Stimulated activated CD4-positive, alpha-beta T cell treated with anti-CD3 and anti-CD28 coated beads, Interleukin-1b, Interleukin-23, amount 100 ng/mL, for 24 hours (primary cell): ENCODE data around the gene WIPF1.
A peak's percentile ranks its signal among the peaks of the same experiment; 100 is the strongest.

Source experiments
- DNase-seq, 4 experiments: peaks; one replicate each; pipeline ENCODE4 v3.0.0-alpha.2; 2020; ENCODE audit warnings: low read depth in 4 of 4, low spot score in 1 of 4

WIPF1 gene

GRCh38 chr2:174597009-174597344 is 627 bp downstream of the WIPF1 start:
- DNase-seq = no peak

GRCh38 chr2:174595891-174596397 is 1.7 kb downstream of the WIPF1 start:
- no peak for DNase-seq

GRCh38 chr2:174595116-174595809 is 2.3 kb downstream of the WIPF1 start:
- DNase-seq = no peak

GRCh38 chr2:174594456-174594855 is 3.1 kb downstream of the WIPF1 start:
- no peak for DNase-seq

- peak in 2 of 4 experiments; percentile 43 to 48 for DNase-seq
Measured at GRCh38 chr2:174593574-174594203, 3.9 kb downstream of the WIPF1 start.

GRCh38 chr2:174593041-174593440 is 4.6 kb downstream of the WIPF1 start:
- DNase-seq = no peak

- no peak for DNase-seq
Measured at GRCh38 chr2:174591740-174592139, 5.9 kb downstream of the WIPF1 start.

GRCh38 chr2:174590928-174591648 is 6.5 kb downstream of the WIPF1 start:
- DNase-seq = no peak

- DNase-seq = no peak
Measured at GRCh38 chr2:174590346-174590745, 7.3 kb downstream of the WIPF1 start.

- DNase-seq = no peak
Measured at GRCh38 chr2:174589334-174589733, 8.3 kb downstream of the WIPF1 start.

- DNase-seq = no peak
Measured at GRCh38 chr2:174588463-174588862, 9.1 kb downstream of the WIPF1 start.

- no peak for DNase-seq
Measured at GRCh38 chr2:174587579-174587978, 10.0 kb downstream of the WIPF1 start.

- DNase-seq = no peak
Measured at GRCh38 chr2:174586418-174587295, 10.9 kb downstream of the WIPF1 start.

GRCh38 chr2:174585657-174586252 is 11.8 kb downstream of the WIPF1 start:
- DNase-seq = no peak

GRCh38 chr2:174585146-174585545 is 12.5 kb downstream of the WIPF1 start:
- DNase-seq = no peak

- DNase-seq = no peak
Measured at GRCh38 chr2:174581491-174581890, 16.1 kb downstream of the WIPF1 start.

- DNase-seq = no peak
Measured at GRCh38 chr2:174580951-174581350, 16.7 kb downstream of the WIPF1 start.

- peak in 1 of 4 experiments; percentile 23 for DNase-seq
Measured at GRCh38 chr2:174577967-174578589, 19.5 kb downstream of the WIPF1 start.

- no peak for DNase-seq
Measured at GRCh38 chr2:174575124-174575776, 22.4 kb downstream of the WIPF1 start.

- no peak for DNase-seq
Measured at GRCh38 chr2:174574657-174575056, 22.9 kb downstream of the WIPF1 start.
